Transverse colon (tissue), 4 donors: ENCODE measurements around the gene PTGIS. TPM values are rescaled to one million over a fixed set of nuclear protein-coding genes. Genes with fewer than 3 reads are reported as not detected.

Experiments used
- DNase-seq: peaks from one replicate; pipeline ENCODE4 v3.0.0-alpha.2; 2019
- H3K27ac ChIP-seq, 4 donors: fragments of 200-600 bp; sonication (generic); 2 replicates each; pipeline ENCODE4 v1.5.1; 2016 to 2018; ENCODE audit warnings: inconsistent platforms in 4 of 4
- H3K27me3 ChIP-seq: fragments of 200-600 bp; sonication (generic); 2 replicates; pipeline ENCODE4 v1.5.1; 2017; ENCODE audit warnings: inconsistent platforms
- H3K36me3 ChIP-seq, 4 donors: fragments of 200-600 bp; sonication (generic); 2 replicates each; pipeline ENCODE4 v1.5.1; 2017 to 2019; ENCODE audit warnings: inconsistent platforms in 4 of 4
- H3K4me1 ChIP-seq, 4 donors: fragments of 200-600 bp; sonication (generic); 2 replicates each; pipeline ENCODE4 v1.5.1; 2017 to 2020; ENCODE audit warnings: inconsistent platforms in 4 of 4
- H3K4me3 ChIP-seq, 4 donors: fragments of 200-600 bp; sonication (generic); 1 replicate in 1 of 4; 2 replicates in 3 of 4; pipeline versions ENCODE4 v1.5.1 to v1.6.1; 2017 to 2019; ENCODE audit warnings: inconsistent platforms in 4 of 4
- H3K9me3 ChIP-seq, 2 donors: fragments of 200-600 bp; sonication (generic); 2 replicates each; pipeline ENCODE4 v1.5.1; 2017 to 2019; ENCODE audit warnings: inconsistent platforms in 2 of 2
- CTCF ChIP-seq, 5 experiments: fragments of 200-600 bp in 3 of 5; fragments of 450-650 bp in 2 of 5; sonication (generic) in 3 of 5; IDR thresholded peaks; 1 replicate in 2 of 5; 2 replicates in 3 of 5; pipeline ENCODE4 v1.5.1; 2016 to 2017; ENCODE audit warnings: antibody characterized with exemption in 5 of 5, inconsistent platforms in 3 of 5, mild to moderate bottlenecking in 2 of 5, moderate library complexity in 1 of 5
- EP300 ChIP-seq: sonication (generic); formaldehyde crosslinking; IDR thresholded peaks from one replicate; pipeline ENCODE4 v1.6.1; 2017; ENCODE audit warnings: antibody characterized with exemption, low read depth
- POLR2A ChIP-seq: fragments of 450-650 bp; IDR thresholded peaks from one replicate; pipeline ENCODE4 v1.6.1; 2016; ENCODE audit warnings: antibody characterized with exemption, mild to moderate bottlenecking, moderate library complexity
- POLR2AphosphoS5 ChIP-seq, 3 donors: sonication (generic); formaldehyde crosslinking; IDR thresholded peaks; one replicate each; pipeline ENCODE4 v1.6.1; 2016; ENCODE audit warnings: antibody characterized with exemption in 3 of 3
- WGBS, 2 donors: methylation state at CpG; one replicate each; pipeline ENCODE4 v1.1.5; 2018; ENCODE audit warnings: low coverage in 1 of 2; 5-methylcytosine and 5-hydroxymethylcytosine counted together
- in situ Hi-C, 4 donors: fragments of 200-750 bp; cut with MboI; loops; one replicate each; pipeline versions ENCODE4 v1.15.0 to v1.15.1; 2017; ENCODE audit warnings: low sequenced_read_pairs in 3 of 4, low pct_ligation_motif_present in 1 of 4, low pct_unique_long_range_greater_than_20kb in 1 of 4
- intact Hi-C: fragments of 100-400 bp; cut with DNase I; formaldehyde crosslinking; loops from one replicate; pipeline ENCODE4 v1.15.1; 2023; ENCODE audit warnings: low total_unique reads
- total RNA-seq, 4 donors: library from RNA; depleted of rRNA; stranded (reverse); fragments of >200 nt; gene quantifications; one replicate each; pipeline ENCODE4 v1.1.0, GENCODE V29; 2016

Gene PTGIS
- total RNA-seq, 4 donors from 2014 or later: 9.4 to 22.3 (median 15.6) TPM

- no peaks in the 10 kb centered on the region for H3K4me1 ChIP-seq
- in situ Hi-C loops: loop anchor here in 1 of 4 donors (10.0 kb wide), 1 partner anchor 187 kb away; no protein-coding TSS in a partner anchor
- H3K4me3 ChIP-seq: no peak overlapping the region
- no peaks in the 10 kb centered on the region for H3K9me3 ChIP-seq
- intact Hi-C loops: no loop called here
- no peaks in the 10 kb centered on the region for H3K27me3 ChIP-seq
- no peak for TF ChIP-seq EP300
- no peaks in the 10 kb centered on the region for H3K36me3 ChIP-seq
- WGBS, 2 donors: 70% methylated on average over 4 of the region's 4 CpGs; no CpG with 5 or more reads in 1 of the 2 donors
- no peak for DNase-seq
- H3K27ac ChIP-seq: no peak overlapping the region
Measured at GRCh38 chr20:49521356-49521755, 46.6 kb downstream of the PTGIS start.

- Histone ChIP-seq H3K27me3 (no peaks in the 10 kb centered on the region), H3K27ac (no peak overlapping the region), H3K9me3 (no peaks in the 10 kb centered on the region), H3K4me3 (no peak overlapping the region), H3K36me3 (no peaks in the 10 kb centered on the region), H3K4me1 (no peaks in the 10 kb centered on the region)
- TF ChIP-seq EP300 (no peak), POLR2A (no peak), POLR2AphosphoS5 (IDR thresholded peaks at IDR 0.05) (no peak), CTCF (IDR thresholded peaks at IDR 0.05) (no peak)
- no peak for DNase-seq
- intact Hi-C loops: no loop called here
- 81 to 100% methylated on average over 1 to 5 of the region's 5 CpGs for WGBS, 2 donors
- in situ Hi-C loops: loop anchor here in 3 of 4 donors (10.0 kb wide), 1 partner anchor 185 kb away; no protein-coding TSS in a partner anchor
Measured at GRCh38 chr20:49519777-49520359, 48.1 kb downstream of the PTGIS start.

GRCh38 chr20:49519212-49519712, 48.7 kb downstream of the PTGIS start:
- H3K4me3 ChIP-seq: no peak overlapping the region
- intact Hi-C loops: no loop called here
- in situ Hi-C loops: loop anchor here in 2 of 4 donors (10.0 kb wide), 1 partner anchor 184 kb away; no protein-coding TSS in a partner anchor
- H3K9me3 ChIP-seq: no peaks in the 10 kb centered on the region
- no peak for TF ChIP-seq POLR2A
- TF ChIP-seq POLR2AphosphoS5 (IDR thresholded peaks at IDR 0.05): no peak
- TF ChIP-seq EP300: no peak
- TF ChIP-seq CTCF (IDR thresholded peaks at IDR 0.05): no peak
- WGBS, 2 donors: 56 to 70% methylated on average over 2 to 4 of the region's 4 CpGs
- DNase-seq: no peak
- no peaks in the 10 kb centered on the region for H3K27me3 ChIP-seq
- no peaks in the 10 kb centered on the region for H3K36me3 ChIP-seq
- H3K4me1 ChIP-seq: no peaks in the 10 kb centered on the region
- no peak overlapping the region for H3K27ac ChIP-seq

GRCh38 chr20:49518576-49518975, 49.4 kb downstream of the PTGIS start:
- Histone ChIP-seq H3K36me3 (no peaks in the 10 kb centered on the region), H3K9me3 (no peaks in the 10 kb centered on the region), H3K4me3 (no peak overlapping the region), H3K27me3 (no peaks in the 10 kb centered on the region), H3K4me1 (no peaks in the 10 kb centered on the region), H3K27ac (no peak overlapping the region)
- in situ Hi-C loops: loop anchor here in 2 of 4 donors (10.0 kb wide), 1 partner anchor 184 kb away; no protein-coding TSS in a partner anchor
- intact Hi-C loops: no loop called here
- DNase-seq: no peak
- no peak for TF ChIP-seq EP300
- no peak for TF ChIP-seq POLR2AphosphoS5 (IDR thresholded peaks at IDR 0.05)
- no peak for TF ChIP-seq CTCF (IDR thresholded peaks at IDR 0.05)
- no peak for TF ChIP-seq POLR2A
- WGBS, 2 donors: 47 to 81% methylated on average over 3 to 5 of the region's 5 CpGs

- Histone ChIP-seq H3K4me3 (no peak overlapping the region), H3K4me1 (no peaks in the 10 kb centered on the region), H3K9me3 (no peaks in the 10 kb centered on the region), H3K27ac (no peak overlapping the region), H3K36me3 (no peaks in the 10 kb centered on the region), H3K27me3 (no peaks in the 10 kb centered on the region)
- in situ Hi-C loops (loop anchor here in 2 of 4 donors (10.0 kb wide), 1 partner anchor 183 kb away; no protein-coding TSS in a partner anchor), intact Hi-C loops (no loop called here)
- no peak for DNase-seq
- no peak for TF ChIP-seq CTCF (IDR thresholded peaks at IDR 0.05)
- TF ChIP-seq POLR2A: no peak
- no peak for TF ChIP-seq POLR2AphosphoS5 (IDR thresholded peaks at IDR 0.05)
- 97% methylated on average over 4 of the region's 4 CpGs; no CpG with 5 or more reads in 1 of the 2 donors for WGBS, 2 donors
Measured at GRCh38 chr20:49517805-49518100, 50.2 kb downstream of the PTGIS start.
